Loucy (cell line): Measurements from ENCODE around the gene RGL3.

Experiments used
- CTCF ChIP-seq: fragments of 200-600 bp; sonication (generic); conservative IDR thresholded peaks from 2 replicates; pipeline ENCODE4 v1.5.1; 2014; ENCODE audit warnings: mild to moderate bottlenecking, antibody characterized with exemption, low read length
- EZH2phosphoT487 ChIP-seq: fragments of 200-600 bp; IDR thresholded peaks from 2 replicates; pipeline ENCODE4 v1.6.1; 2018; ENCODE audit warnings: antibody characterized with exemption, mild to moderate bottlenecking, moderate library complexity, borderline replicate concordance

GRCh38 chr19:11399667-11400066, 19.4 kb downstream of the RGL3 start:
- TF ChIP-seq EZH2phosphoT487 (no peak), CTCF (no peak)
